Measurements from ENCODE around the gene GAPVD1.

The GAPVD1 gene

DNA sequence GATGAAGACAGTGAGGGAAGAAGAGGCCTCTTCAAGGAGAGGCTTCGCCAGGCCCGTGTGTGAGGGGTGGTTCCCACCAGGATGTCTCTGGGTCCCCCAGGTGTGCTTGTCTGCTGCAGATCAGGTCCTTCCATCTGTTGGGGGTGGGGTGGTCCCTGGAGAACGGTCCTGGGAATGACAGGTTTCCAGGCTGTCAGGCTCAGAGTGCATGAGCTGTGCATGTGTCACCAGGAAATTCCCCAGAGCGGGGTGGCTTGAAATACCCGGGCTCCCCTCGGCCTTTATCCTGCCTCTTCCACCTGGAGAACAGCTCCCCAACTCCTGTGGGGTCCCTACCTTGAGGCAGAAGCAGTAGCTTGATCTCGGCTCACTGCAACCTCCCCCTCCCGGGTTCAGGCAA, 118.8 kb downstream of the GAPVD1 start:
- TF ChIP-seq, protein P1, sequence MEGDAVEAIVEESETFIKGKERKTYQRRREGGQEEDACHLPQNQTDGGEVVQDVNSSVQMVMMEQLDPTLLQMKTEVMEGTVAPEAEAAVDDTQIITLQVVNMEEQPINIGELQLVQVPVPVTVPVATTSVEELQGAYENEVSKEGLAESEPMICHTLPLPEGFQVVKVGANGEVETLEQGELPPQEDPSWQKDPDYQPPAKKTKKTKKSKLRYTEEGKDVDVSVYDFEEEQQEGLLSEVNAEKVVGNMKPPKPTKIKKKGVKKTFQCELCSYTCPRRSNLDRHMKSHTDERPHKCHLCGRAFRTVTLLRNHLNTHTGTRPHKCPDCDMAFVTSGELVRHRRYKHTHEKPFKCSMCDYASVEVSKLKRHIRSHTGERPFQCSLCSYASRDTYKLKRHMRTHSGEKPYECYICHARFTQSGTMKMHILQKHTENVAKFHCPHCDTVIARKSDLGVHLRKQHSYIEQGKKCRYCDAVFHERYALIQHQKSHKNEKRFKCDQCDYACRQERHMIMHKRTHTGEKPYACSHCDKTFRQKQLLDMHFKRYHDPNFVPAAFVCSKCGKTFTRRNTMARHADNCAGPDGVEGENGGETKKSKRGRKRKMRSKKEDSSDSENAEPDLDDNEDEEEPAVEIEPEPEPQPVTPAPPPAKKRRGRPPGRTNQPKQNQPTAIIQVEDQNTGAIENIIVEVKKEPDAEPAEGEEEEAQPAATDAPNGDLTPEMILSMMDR (IDR thresholded peaks at IDR 0.05; ENCODE audit: insufficient read depth, low read length), result no peak
- TF ChIP-seq GABPA (IDR thresholded peaks at IDR 0.05; ENCODE audit: low read depth) (no peak), POLR2AphosphoS5 (IDR thresholded peaks at IDR 0.05; ENCODE audit: low read depth) (no peak), SPI1 (IDR thresholded peaks at IDR 0.05; ENCODE audit: borderline replicate concordance, low read depth) (no peak)
- TF ChIP-seq, protein P2, sequence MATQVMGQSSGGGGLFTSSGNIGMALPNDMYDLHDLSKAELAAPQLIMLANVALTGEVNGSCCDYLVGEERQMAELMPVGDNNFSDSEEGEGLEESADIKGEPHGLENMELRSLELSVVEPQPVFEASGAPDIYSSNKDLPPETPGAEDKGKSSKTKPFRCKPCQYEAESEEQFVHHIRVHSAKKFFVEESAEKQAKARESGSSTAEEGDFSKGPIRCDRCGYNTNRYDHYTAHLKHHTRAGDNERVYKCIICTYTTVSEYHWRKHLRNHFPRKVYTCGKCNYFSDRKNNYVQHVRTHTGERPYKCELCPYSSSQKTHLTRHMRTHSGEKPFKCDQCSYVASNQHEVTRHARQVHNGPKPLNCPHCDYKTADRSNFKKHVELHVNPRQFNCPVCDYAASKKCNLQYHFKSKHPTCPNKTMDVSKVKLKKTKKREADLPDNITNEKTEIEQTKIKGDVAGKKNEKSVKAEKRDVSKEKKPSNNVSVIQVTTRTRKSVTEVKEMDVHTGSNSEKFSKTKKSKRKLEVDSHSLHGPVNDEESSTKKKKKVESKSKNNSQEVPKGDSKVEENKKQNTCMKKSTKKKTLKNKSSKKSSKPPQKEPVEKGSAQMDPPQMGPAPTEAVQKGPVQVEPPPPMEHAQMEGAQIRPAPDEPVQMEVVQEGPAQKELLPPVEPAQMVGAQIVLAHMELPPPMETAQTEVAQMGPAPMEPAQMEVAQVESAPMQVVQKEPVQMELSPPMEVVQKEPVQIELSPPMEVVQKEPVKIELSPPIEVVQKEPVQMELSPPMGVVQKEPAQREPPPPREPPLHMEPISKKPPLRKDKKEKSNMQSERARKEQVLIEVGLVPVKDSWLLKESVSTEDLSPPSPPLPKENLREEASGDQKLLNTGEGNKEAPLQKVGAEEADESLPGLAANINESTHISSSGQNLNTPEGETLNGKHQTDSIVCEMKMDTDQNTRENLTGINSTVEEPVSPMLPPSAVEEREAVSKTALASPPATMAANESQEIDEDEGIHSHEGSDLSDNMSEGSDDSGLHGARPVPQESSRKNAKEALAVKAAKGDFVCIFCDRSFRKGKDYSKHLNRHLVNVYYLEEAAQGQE (IDR thresholded peaks at IDR 0.05; ENCODE audit: insufficient replicate concordance, low read depth), result no peak
- Histone ChIP-seq H3K27me3 (ENCODE audit: insufficient read depth, poor library complexity, severe bottlenecking) (no peaks in the 10 kb centered on the region), H3K4me3 (replicated peaks; ENCODE audit: insufficient read depth, low read length) (no peak overlapping the region), H3K27ac (replicated peaks) (no peak overlapping the region)
- no peak for DNase-seq (ENCODE audit: low read depth in 1 of 2, low spot score in 1 of 2)

DNA sequence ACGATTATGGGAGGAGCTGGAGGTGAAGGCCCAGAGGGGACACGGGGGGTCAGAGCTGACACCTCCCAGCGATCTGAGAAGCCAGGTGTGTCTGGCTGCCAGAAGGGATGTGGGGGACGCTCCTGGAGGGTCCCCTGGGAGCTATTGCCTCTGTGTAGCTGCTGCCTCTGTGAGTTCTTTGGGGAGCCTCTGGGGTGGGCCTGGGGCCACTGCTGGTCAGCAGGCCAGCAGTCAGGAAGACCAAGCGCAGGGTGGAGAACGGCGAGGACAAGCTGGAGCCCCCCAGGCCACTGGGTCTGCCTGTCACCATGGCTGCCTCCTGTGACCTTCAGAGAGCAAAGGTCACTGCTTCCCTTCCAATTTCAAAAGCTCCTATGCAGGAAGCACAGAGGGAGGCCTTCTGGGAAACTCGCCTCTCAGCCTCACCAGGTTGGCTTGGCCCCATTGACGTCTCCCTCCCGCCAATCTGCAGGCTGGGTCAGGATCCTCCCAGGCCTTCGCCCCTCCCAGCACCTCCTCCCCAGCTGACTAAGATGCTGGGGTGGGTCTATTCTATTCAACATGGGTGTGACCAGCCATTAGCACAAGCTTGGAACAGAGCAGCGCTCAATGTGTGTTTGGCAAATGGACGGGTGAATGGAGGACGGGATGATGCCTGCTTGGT, 126.4 kb downstream of the GAPVD1 start:
- H3K27me3 ChIP-seq (ENCODE audit: insufficient read depth, poor library complexity, severe bottlenecking), result no peaks in the 10 kb centered on the region
- no peak overlapping the region for H3K4me3 ChIP-seq (replicated peaks; ENCODE audit: insufficient read depth, low read length)

DNA sequence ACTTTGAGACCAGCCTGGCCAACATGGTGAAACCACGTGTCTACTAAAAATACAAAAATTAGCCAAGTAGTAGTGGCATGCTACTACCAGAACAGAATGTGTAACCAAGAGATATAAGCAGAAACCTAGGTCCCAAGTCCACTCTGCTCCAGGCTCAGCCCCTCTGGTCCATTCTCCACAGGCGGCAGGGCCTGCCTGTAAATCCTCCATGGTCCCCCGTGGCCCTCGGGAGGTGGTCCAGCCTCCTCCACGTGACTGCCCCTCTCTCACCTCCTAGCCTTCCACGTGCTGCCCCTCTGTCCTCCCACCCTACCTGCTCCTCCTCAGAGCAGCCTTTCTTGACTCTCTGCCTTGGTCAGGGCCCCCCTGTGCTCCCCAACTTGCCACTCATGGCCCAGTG, 127.4 kb downstream of the GAPVD1 start:
- Histone ChIP-seq H3K4me3 (replicated peaks; ENCODE audit: insufficient read depth, low read length) (no peak overlapping the region), H3K27me3 (ENCODE audit: insufficient read depth, poor library complexity, severe bottlenecking) (no peaks in the 10 kb centered on the region), H3K27ac (replicated peaks) (no peak overlapping the region)
- DNase-seq (ENCODE audit: low read depth in 1 of 2, low spot score in 1 of 2), result no peak
- TF ChIP-seq SPI1 (IDR thresholded peaks at IDR 0.05; ENCODE audit: borderline replicate concordance, low read depth), result no peak
- TF ChIP-seq POLR2AphosphoS5 (IDR thresholded peaks at IDR 0.05; ENCODE audit: low read depth), result no peak

More for the DNA sequence above, 126.4 kb downstream of the GAPVD1 start:
- TF ChIP-seq, protein P2 (IDR thresholded peaks at IDR 0.05; ENCODE audit: insufficient replicate concordance, low read depth), result no peak
- no peak for TF ChIP-seq GABPA (IDR thresholded peaks at IDR 0.05; ENCODE audit: low read depth)
- TF ChIP-seq, protein P1 (IDR thresholded peaks at IDR 0.05; ENCODE audit: insufficient read depth, low read length), result no peak
- H3K27ac ChIP-seq (replicated peaks), result no peak overlapping the region
- no peak for DNase-seq (ENCODE audit: low read depth in 1 of 2, low spot score in 1 of 2)

DNA sequence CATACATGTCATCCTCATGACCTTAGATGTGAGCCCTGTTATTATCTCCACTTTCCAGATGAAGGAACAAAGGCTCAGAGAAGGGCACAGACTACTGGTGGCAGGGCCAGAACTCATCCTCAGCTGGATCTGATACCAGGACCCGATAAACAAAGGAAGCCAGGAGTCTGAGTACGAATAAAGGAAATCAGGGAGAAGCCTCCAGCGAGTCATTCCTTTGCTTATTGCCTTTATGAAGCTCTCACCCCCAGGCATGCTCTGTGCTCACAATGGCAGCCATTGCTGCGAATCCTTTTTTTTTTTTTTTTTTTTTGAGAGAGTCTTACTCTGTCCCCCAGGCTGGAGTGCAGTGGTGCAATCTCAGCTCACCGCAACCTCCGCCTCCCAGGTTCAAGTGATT, 130.1 kb downstream of the GAPVD1 start:
- no peaks in the 10 kb centered on the region for H3K27me3 ChIP-seq (ENCODE audit: insufficient read depth, poor library complexity, severe bottlenecking)
- H3K27ac ChIP-seq (replicated peaks), result no peak overlapping the region
- no peak for DNase-seq (ENCODE audit: low read depth in 1 of 2, low spot score in 1 of 2)
- TF ChIP-seq POLR2AphosphoS5 (IDR thresholded peaks at IDR 0.05; ENCODE audit: low read depth) (no peak), SPI1 (IDR thresholded peaks at IDR 0.05; ENCODE audit: borderline replicate concordance, low read depth) (no peak), GABPA (IDR thresholded peaks at IDR 0.05; ENCODE audit: low read depth) (no peak)
- TF ChIP-seq, protein P2 (IDR thresholded peaks at IDR 0.05; ENCODE audit: insufficient replicate concordance, low read depth), result no peak
- TF ChIP-seq, protein P1 (IDR thresholded peaks at IDR 0.05; ENCODE audit: insufficient read depth, low read length), result no peak
- no peak overlapping the region for H3K4me3 ChIP-seq (replicated peaks; ENCODE audit: insufficient read depth, low read length)
